GM12874 (cell line): ENCODE data around the gene DDX54.

Source experiments
- TF ChIP-seq, protein P1 (sequence below): IDR thresholded peaks from 2 replicates; pipeline ENCODE4 v1.5.1; 2011; ENCODE audit warnings: low read depth, mild to moderate bottlenecking, control low read depth, low read length, moderate library complexity; ENCODE audit not compliant: insufficient read depth

DDX54 gene

DNA sequence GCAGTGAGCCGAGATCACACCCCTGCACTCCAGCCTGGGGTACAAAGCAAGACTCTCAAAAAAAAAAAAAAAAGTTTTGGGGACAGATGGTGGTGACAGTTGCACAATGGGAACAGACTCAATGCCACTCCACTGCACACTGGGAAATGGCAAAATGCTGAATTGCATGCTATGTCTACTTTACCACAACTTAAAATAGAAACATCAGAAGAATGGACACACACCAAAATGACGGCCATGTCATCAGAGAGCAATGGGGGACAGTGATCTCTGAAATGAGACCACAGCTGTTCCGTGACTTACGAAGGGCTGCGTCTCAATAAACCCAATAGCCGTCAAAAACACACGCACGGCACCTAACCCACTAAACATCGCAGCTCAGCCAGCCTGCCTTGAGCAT is 13.7 kb downstream of the DDX54 start:
- TF ChIP-seq, protein P1, sequence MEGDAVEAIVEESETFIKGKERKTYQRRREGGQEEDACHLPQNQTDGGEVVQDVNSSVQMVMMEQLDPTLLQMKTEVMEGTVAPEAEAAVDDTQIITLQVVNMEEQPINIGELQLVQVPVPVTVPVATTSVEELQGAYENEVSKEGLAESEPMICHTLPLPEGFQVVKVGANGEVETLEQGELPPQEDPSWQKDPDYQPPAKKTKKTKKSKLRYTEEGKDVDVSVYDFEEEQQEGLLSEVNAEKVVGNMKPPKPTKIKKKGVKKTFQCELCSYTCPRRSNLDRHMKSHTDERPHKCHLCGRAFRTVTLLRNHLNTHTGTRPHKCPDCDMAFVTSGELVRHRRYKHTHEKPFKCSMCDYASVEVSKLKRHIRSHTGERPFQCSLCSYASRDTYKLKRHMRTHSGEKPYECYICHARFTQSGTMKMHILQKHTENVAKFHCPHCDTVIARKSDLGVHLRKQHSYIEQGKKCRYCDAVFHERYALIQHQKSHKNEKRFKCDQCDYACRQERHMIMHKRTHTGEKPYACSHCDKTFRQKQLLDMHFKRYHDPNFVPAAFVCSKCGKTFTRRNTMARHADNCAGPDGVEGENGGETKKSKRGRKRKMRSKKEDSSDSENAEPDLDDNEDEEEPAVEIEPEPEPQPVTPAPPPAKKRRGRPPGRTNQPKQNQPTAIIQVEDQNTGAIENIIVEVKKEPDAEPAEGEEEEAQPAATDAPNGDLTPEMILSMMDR: no peak

- TF ChIP-seq, protein P1: no peak
Measured at GRCh38 chr12:113170926-113171325, 14.4 kb downstream of the DDX54 start.

GRCh38 chr12:113170457-113170856 is 14.8 kb downstream of the DDX54 start:
- TF ChIP-seq, protein P1: no peak

DNA sequence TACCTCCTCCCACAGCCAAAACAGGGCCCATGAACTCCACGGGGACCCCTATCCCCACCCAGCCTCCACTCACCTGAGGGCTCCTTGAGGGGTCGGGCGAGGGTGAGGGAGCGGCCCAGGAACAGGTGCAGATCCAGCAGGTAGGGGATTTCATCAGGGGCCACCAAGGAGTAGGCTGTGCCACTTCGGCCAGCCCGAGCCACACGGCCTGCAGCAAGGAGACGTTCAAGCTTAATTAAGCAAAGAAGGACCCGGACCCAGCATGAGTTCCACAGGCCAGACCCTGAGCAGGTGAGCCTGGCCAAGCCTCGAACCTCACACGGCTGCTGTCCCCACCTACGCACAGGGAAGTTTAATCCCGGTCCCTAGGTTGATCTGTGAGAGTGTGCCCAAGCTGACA is 15.6 kb downstream of the DDX54 start:
- TF ChIP-seq, protein P1: no peak

DNA sequence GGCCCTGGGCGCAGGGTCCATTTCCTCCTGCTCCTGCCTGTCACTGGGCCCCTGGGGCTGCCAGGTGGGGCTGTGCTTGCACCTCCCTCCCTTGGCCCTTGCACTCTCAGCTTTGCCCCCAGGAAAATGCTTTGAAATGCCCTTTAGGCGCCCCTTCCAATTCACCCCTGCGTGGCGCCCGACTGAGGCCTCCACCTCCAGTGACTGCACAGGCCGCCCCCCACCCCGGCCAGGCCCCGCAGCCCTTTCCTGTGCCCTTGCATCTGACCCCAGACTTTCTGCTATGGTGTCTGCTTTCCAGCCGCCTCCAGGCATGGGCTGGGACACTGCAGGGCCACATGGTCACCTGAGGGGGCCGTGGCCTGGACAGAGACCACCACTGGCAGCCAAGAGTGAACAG is 17.4 kb downstream of the DDX54 start:
- TF ChIP-seq, protein P1: no peak

DNA sequence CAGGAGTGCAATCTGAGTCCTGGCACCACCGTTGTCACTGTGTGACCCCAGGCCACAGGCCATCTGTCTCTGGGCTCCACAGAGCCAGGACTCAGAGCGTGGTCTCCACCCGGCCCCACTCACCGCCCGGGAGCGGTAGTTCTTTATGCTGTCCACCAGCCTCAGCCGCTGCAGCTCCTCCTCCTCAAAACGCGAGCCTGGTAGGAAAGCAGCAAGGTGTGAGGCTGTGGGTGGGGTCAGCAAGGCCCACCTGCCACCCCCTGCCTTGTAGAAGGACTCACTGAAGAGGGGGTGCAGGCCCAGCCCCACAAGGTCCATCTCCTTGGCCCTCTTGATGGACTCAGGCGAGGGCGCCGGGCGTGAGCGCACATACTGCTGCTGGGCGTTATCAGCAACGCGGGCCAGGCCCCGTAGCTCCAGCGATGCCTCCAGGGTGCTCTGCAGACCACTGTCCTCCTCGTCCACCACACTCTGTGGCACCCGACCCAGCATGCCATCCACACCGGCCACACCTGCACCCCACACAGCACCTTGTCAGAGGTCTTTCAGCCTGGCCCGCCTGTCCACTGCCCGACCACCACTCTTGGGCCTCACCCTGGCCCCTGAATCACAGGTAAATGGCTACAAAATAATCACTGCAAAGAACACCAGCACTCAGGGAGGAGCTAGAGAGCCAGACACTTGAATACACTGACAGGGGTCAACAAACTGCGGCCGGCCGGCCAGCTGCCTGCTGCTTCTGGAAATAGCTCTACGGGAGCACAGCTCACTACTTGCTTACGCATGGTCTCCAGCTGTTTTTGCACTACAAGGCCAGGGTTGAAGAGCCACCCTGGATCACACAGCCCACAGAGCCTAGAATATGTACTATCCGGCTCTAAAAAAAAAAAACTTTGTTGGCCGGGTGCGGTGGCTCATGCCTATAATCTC is 19.5 kb downstream of the DDX54 start:
- TF ChIP-seq, protein P1: no peak

GRCh38 chr12:113164014-113164413 is 21.3 kb downstream of the DDX54 start:
- TF ChIP-seq, protein P1: no peak

- TF ChIP-seq, protein P1: no peak
Measured at GRCh38 chr12:113163030-113163360, 22.3 kb downstream of the DDX54 start.
